GM12873 (cell line): ENCODE measurements around the gene HSPB3.

Experiments
- TF ChIP-seq, protein P1 (sequence below): IDR thresholded peaks from 2 replicates; pipeline ENCODE4 v1.5.1; 2012; ENCODE audit warnings: low read depth, mild to moderate bottlenecking, moderate library complexity, low read length, control low read depth; ENCODE audit not compliant: insufficient read depth; ENCODE audit errors: missing control alignments

Gene HSPB3

DNA sequence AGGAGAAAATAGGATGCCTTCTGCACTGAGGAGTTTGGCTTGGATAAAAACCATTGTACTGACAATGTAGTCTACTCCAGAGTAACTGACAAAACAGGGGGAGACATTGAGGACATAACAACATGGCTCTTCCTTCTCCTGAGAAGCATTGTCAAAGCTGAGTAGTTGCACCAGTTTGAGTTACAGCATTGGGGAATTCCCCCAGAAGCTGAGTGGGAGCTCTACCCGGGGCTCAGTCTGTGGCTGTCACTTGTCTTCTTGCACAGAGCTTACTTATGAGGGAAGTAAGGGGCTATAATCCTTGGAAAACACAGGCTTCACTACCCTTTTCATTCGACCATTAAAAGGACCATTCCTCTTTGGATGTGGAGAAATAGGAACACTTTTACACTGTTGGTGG is 21.2 kb downstream of the HSPB3 start:
- TF ChIP-seq, protein P1, sequence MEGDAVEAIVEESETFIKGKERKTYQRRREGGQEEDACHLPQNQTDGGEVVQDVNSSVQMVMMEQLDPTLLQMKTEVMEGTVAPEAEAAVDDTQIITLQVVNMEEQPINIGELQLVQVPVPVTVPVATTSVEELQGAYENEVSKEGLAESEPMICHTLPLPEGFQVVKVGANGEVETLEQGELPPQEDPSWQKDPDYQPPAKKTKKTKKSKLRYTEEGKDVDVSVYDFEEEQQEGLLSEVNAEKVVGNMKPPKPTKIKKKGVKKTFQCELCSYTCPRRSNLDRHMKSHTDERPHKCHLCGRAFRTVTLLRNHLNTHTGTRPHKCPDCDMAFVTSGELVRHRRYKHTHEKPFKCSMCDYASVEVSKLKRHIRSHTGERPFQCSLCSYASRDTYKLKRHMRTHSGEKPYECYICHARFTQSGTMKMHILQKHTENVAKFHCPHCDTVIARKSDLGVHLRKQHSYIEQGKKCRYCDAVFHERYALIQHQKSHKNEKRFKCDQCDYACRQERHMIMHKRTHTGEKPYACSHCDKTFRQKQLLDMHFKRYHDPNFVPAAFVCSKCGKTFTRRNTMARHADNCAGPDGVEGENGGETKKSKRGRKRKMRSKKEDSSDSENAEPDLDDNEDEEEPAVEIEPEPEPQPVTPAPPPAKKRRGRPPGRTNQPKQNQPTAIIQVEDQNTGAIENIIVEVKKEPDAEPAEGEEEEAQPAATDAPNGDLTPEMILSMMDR, result no peak

- TF ChIP-seq, protein P1, result no peak
Observed at GRCh38 chr5:54477941-54478478, 22.5 kb downstream of the HSPB3 start.

DNA sequence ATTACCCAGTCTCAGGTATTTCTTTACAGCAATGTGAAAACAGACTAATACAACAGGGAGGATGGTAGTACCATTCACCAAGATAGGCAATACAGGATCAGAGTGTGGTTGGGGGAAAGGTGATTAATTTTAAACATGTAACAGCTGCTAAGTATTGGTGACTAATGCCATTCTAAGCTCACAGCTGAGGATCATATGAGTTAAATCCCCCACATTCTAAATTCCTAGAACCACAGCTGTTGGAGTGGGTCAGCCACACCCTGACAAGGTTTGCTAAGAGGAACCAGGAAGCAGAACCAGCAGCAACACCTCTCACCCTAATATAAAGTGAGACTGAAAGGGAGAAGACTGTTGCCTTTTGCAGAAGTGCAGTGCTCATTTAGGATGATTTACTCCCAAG is 24.8 kb downstream of the HSPB3 start:
- TF ChIP-seq, protein P1, result no peak

DNA sequence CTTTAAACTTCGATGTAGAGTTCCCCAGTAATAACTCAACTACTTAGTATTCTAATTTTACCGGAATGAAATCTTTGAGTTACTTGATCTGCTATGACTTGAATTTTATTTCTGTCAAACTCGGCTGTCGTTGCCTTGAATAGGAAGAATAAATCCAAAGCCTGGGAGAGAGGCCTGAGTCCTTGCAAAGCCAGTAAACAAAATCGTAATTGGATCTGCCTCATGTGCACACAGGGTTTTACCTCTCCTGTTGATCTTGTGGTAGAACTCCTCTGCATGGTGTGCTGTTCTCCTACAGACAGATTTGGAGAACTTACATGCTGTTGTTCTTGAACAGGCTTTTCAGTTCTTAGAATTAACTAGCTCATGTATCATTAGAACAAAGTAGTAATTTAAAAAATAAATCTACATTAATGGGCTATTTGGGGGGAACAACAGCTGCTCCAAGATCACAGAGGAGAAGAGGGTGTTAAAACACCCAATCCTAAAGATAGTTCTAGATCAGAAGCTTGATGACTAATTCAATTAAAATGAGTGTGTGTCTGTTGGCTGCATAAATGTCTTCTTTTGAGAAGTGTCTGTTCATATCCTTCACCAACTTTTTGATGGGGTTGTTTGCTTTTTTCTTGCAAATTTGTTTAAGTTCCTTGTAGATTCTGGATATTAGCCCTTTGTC is 28.9 kb downstream of the HSPB3 start:
- TF ChIP-seq, protein P1, result no peak

DNA sequence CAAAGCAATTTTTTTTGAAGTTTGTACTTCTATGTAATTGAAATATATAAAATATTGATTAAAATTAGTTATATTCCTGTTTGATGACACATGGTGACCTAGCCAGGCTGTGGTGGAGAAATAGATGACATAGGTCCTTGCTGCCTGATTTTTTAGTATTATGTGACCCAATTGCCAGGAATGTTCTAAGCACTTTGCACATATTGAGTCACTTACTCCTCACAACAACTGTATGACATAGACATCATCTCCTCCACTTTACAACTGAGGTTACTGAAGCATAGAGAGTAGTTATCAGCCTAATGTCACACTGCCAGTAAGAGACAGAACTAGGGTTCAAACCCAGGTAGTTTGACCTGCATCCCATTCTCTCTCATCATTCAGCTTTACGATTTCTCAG is 35.8 kb downstream of the HSPB3 start:
- TF ChIP-seq, protein P1, result no peak

DNA sequence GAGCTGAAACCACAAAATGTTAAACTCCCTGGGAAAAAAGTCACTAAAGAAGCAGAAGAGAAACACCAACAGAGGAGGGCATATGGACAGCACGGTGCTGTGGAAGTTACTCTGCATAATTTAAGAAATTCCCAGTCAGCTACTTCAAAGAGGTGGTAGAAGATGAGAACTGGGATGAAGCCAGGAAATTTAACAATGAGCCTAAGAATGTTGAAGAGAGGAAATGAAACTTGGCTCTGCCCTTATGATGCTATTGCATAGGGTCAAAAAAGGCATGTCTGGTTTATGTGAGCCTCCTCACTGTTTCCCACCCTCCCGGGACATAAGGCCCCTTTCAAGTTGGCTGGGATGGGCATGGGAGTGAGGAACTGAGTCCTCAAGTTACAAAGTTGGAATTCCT is 36.7 kb downstream of the HSPB3 start:
- TF ChIP-seq, protein P1, result no peak

GRCh38 chr5:54495027-54495426 is 39.5 kb downstream of the HSPB3 start:
- TF ChIP-seq, protein P1, result no peak
